Measurements from ENCODE around the gene ZNF333. TPM values are rescaled to one million over a fixed set of nuclear protein-coding genes. Genes with fewer than 3 reads are reported as not detected.

The ZNF333 gene
- total RNA-seq, 2 experiments from 2014 or later: 15.5 to 17.6 TPM

- intact Hi-C loops (cut with DNase I, micrococcal nuclease): no loop called here
- CTCF ChIA-PET: no interaction called here
- H3K36me3 Mint-ChIP-seq (ENCODE audit: low read depth): peaks cover 13% of the 10 kb centered on the region
Observed at GRCh38 chr19:14731200-14731599, 41.4 kb downstream of the ZNF333 start.

DNA sequence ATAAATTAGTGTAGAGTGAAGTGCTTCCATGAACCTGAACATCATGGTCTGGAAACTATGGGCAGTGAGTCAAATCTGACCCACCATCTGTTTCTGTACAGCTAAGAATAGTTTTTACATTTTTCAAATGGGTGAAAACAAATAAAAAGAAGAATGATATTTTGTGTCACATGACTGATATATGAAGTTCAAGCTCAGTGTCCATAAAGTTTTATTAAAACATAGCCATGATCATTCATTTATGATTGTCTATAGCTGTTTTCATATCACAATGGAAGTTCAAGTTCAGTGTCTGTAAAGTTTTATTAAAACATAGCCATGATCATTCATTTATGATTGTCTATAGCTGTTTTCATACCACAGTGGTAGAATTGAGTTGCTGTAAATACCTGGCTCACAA, 42.7 kb downstream of the ZNF333 start:
- POLR2A ChIA-PET: no interaction called here
- CTCF ChIA-PET: no interaction called here
- DNase-seq (no peak), ATAC-seq (ENCODE audit: poor library complexity) (no peak)
- H3K4me1 Mint-ChIP-seq (ENCODE audit: low read depth): no peaks in the 10 kb centered on the region
- H3K4me1 ChIP-seq (ENCODE audit: insufficient read depth, low read length): no peaks in the 10 kb centered on the region
- no peak overlapping the region for H3K4me3 ChIP-seq (ENCODE audit: low read length)
- peaks cover 4% of the 10 kb centered on the region for H3K27me3 Mint-ChIP-seq
- TF ChIP-seq, protein P1, sequence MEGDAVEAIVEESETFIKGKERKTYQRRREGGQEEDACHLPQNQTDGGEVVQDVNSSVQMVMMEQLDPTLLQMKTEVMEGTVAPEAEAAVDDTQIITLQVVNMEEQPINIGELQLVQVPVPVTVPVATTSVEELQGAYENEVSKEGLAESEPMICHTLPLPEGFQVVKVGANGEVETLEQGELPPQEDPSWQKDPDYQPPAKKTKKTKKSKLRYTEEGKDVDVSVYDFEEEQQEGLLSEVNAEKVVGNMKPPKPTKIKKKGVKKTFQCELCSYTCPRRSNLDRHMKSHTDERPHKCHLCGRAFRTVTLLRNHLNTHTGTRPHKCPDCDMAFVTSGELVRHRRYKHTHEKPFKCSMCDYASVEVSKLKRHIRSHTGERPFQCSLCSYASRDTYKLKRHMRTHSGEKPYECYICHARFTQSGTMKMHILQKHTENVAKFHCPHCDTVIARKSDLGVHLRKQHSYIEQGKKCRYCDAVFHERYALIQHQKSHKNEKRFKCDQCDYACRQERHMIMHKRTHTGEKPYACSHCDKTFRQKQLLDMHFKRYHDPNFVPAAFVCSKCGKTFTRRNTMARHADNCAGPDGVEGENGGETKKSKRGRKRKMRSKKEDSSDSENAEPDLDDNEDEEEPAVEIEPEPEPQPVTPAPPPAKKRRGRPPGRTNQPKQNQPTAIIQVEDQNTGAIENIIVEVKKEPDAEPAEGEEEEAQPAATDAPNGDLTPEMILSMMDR (IDR thresholded peaks at IDR 0.05): no peak
- intact Hi-C loops (cut with DNase I, micrococcal nuclease): no loop called here
- H3K27ac ChIP-seq (ENCODE audit: low read depth in 1 of 2, low read length in 2 of 2): no peak overlapping the region
- H3K9me3 Mint-ChIP-seq: peaks cover 12% of the 10 kb centered on the region
- H3K4me3 Mint-ChIP-seq: no peak overlapping the region
- H3K27me3 ChIP-seq (ENCODE audit: control insufficient read depth in 1 of 2, insufficient read depth in 2 of 2, low read length in 2 of 2): peaks cover 0 to 3% of the 10 kb centered on the region in 2 experiments
- H3K36me3 Mint-ChIP-seq (ENCODE audit: low read depth): peaks cover 6% of the 10 kb centered on the region
- H3K36me3 ChIP-seq (ENCODE audit: insufficient read depth, low read length): no peaks in the 10 kb centered on the region
- peaks cover 14 to 22% of the 10 kb centered on the region in 2 experiments for H3K9me3 ChIP-seq (ENCODE audit: control insufficient read depth in 1 of 2, insufficient read depth in 1 of 2, low read length in 2 of 2)
- no peak overlapping the region for H3K27ac Mint-ChIP-seq

More at GRCh38 chr19:14731200-14731599, 41.4 kb downstream of the ZNF333 start:
- peaks cover 18% of the 10 kb centered on the region for H3K9me3 Mint-ChIP-seq
- no peak overlapping the region for H3K27ac Mint-ChIP-seq
- ATAC-seq (ENCODE audit: poor library complexity): no peak
- Histone ChIP-seq H3K27ac (ENCODE audit: low read depth in 1 of 2, low read length in 2 of 2) (no peak overlapping the region), H3K4me1 (ENCODE audit: insufficient read depth, low read length) (no peaks in the 10 kb centered on the region), H3K36me3 (ENCODE audit: insufficient read depth, low read length) (no peaks in the 10 kb centered on the region), H3K9me3 (ENCODE audit: control insufficient read depth in 1 of 2, insufficient read depth in 1 of 2, low read length in 2 of 2) (peaks cover 24 to 31% of the 10 kb centered on the region in 2 experiments), H3K27me3 (ENCODE audit: control insufficient read depth in 1 of 2, insufficient read depth in 2 of 2, low read length in 2 of 2) (peaks cover 0 to 3% of the 10 kb centered on the region in 2 experiments), H3K4me3 (ENCODE audit: low read length) (no peak overlapping the region)
- POLR2A ChIA-PET: no interaction called here
- TF ChIP-seq, protein P1 (IDR thresholded peaks at IDR 0.05): no peak
- DNase-seq: no peak
- no peaks in the 10 kb centered on the region for H3K4me1 Mint-ChIP-seq (ENCODE audit: low read depth)
- H3K27me3 Mint-ChIP-seq: peaks cover 4% of the 10 kb centered on the region
- no peak overlapping the region for H3K4me3 Mint-ChIP-seq

GRCh38 chr19:14733574-14733973, 43.7 kb downstream of the ZNF333 start:
- ChIA-PET CTCF (no interaction called here), POLR2A (no interaction called here)
- peaks cover 8% of the 10 kb centered on the region for H3K9me3 Mint-ChIP-seq
- ATAC-seq (ENCODE audit: poor library complexity) (no peak), DNase-seq (no peak)
- intact Hi-C loops (cut with DNase I, micrococcal nuclease): no loop called here
- Histone ChIP-seq H3K9me3 (ENCODE audit: control insufficient read depth in 1 of 2, insufficient read depth in 1 of 2, low read length in 2 of 2) (peaks cover 8 to 15% of the 10 kb centered on the region in 2 experiments), H3K27me3 (ENCODE audit: control insufficient read depth in 1 of 2, insufficient read depth in 2 of 2, low read length in 2 of 2) (peaks cover 0 to 3% of the 10 kb centered on the region in 2 experiments), H3K36me3 (ENCODE audit: insufficient read depth, low read length) (no peaks in the 10 kb centered on the region), H3K4me1 (ENCODE audit: insufficient read depth, low read length) (no peaks in the 10 kb centered on the region), H3K27ac (ENCODE audit: low read depth in 1 of 2, low read length in 2 of 2) (no peak overlapping the region), H3K4me3 (ENCODE audit: low read length) (no peak overlapping the region)
- peaks cover 4% of the 10 kb centered on the region for H3K27me3 Mint-ChIP-seq
- H3K4me3 Mint-ChIP-seq: no peak overlapping the region
- no peaks in the 10 kb centered on the region for H3K4me1 Mint-ChIP-seq (ENCODE audit: low read depth)
- no peak overlapping the region for H3K27ac Mint-ChIP-seq
- TF ChIP-seq, protein P1 (IDR thresholded peaks at IDR 0.05): no peak
- H3K36me3 Mint-ChIP-seq (ENCODE audit: low read depth): peaks cover under 1% of the 10 kb centered on the region

Data from CD4-positive, alpha-beta T cell (primary cell).